ENCODE measurements around the gene ZNF526. TPM values are rescaled to one million over a fixed set of nuclear protein-coding genes. Genes with fewer than 3 reads are reported as not detected.

ZNF526 gene
- total RNA-seq, 2 donors from 2014 or later: 7.9 to 10.3 TPM

- H3K9me3 ChIP-seq: peaks cover 3% of the 10 kb centered on the region
- no peaks in the 10 kb centered on the region for H3K36me3 ChIP-seq
- H3K4me1 ChIP-seq (ENCODE audit: control insufficient read depth in 1 of 2, low read depth in 2 of 2): no peaks in the 10 kb centered on the region
- TF ChIP-seq CTCF (IDR thresholded peaks at IDR 0.05): no peak
- no peak for ATAC-seq (ENCODE audit: insufficient number of reproducible peaks, low FRiP score, low read depth)
- H3K27ac ChIP-seq: no peak overlapping the region
- no peaks in the 10 kb centered on the region for H3K27me3 ChIP-seq (replicated peaks; ENCODE audit: insufficient read depth)
- H3K4me3 ChIP-seq: no peak overlapping the region
- no peak for DNase-seq (ENCODE audit: low spot score)
Observed at GRCh38 chr19:42188665-42189064, 31.4 kb upstream of the ZNF526 start.

DNA sequence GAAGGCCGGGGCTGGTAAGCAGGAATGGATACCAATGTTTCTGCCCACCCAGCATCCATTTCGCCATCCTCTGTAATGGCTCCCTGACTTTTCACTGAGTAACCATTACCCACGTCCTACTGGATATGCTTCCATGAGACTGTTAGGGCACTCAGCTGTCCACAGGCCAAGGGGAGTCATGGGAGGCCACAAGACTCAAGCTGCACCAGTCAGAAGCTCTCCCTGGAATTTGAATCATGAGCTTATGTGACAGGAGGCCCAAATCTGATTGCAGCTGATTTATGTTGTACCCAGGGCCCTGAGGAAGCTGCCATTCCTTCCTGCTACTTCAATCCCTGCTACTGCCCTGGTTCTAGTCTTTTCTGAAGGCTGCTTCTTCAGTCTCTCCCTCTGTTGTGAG is 31.0 kb upstream of the ZNF526 start:
- ATAC-seq (ENCODE audit: insufficient number of reproducible peaks, low FRiP score, low read depth) (no peak), DNase-seq (ENCODE audit: low spot score) (no peak)
- Histone ChIP-seq H3K4me1 (ENCODE audit: control insufficient read depth in 1 of 2, low read depth in 2 of 2) (no peaks in the 10 kb centered on the region), H3K27me3 (replicated peaks; ENCODE audit: insufficient read depth) (no peaks in the 10 kb centered on the region), H3K9me3 (peaks cover 3% of the 10 kb centered on the region), H3K4me3 (no peak overlapping the region), H3K36me3 (no peaks in the 10 kb centered on the region), H3K27ac (no peak overlapping the region)
- TF ChIP-seq CTCF (IDR thresholded peaks at IDR 0.05): no peak

DNA sequence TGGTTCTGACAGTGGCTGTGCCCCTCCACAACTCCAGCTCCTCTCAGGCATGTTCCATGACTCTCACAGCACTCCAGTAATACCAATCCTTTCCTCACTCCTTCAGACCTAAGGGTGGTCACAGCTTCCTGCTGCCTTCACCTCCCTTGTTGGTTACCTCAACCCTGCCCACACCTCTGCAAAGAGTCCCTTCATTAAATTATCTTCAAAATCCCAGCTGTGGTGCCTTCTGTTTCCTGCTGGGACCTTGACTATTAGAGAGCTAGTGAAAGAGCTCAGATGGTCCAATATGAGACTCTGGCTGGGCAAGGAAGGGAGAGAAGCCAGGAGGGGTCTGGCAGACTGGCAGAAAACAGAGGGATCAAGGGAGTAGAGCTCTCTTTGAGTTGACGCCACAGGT is 28.8 kb upstream of the ZNF526 start:
- no peak for TF ChIP-seq CTCF (IDR thresholded peaks at IDR 0.05)
- ATAC-seq (ENCODE audit: insufficient number of reproducible peaks, low FRiP score, low read depth): no peak

DNA sequence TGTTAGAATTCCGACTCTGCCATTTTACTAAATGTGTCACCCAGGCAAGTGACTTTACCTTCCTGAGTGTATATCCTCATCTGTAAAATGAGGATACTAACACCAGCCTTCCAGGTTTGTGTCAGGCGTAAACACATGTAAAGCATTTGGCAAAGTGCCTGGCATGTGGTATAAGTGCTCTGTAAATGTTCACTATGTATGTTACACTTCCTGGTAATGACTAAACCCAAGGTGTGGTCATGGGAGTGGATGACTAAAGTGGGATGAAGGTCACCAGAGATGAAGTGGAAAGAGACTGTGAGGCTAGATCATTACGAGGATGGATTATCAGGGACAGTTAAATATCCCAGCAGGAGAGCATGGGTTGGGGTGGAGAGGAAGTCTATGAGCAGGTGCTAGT is 28.3 kb upstream of the ZNF526 start:
- H3K9me3 ChIP-seq: peaks cover 3% of the 10 kb centered on the region
- ATAC-seq (ENCODE audit: insufficient number of reproducible peaks, low FRiP score, low read depth): no peak
- no peak for TF ChIP-seq CTCF (IDR thresholded peaks at IDR 0.05)

More for the DNA sequence above, 28.8 kb upstream of the ZNF526 start:
- Histone ChIP-seq H3K4me1 (ENCODE audit: control insufficient read depth in 1 of 2, low read depth in 2 of 2) (no peaks in the 10 kb centered on the region), H3K36me3 (no peaks in the 10 kb centered on the region), H3K9me3 (peaks cover 3% of the 10 kb centered on the region), H3K4me3 (no peak overlapping the region), H3K27me3 (replicated peaks; ENCODE audit: insufficient read depth) (no peaks in the 10 kb centered on the region), H3K27ac (no peak overlapping the region)
- DNase-seq (ENCODE audit: low spot score): no peak

DNA sequence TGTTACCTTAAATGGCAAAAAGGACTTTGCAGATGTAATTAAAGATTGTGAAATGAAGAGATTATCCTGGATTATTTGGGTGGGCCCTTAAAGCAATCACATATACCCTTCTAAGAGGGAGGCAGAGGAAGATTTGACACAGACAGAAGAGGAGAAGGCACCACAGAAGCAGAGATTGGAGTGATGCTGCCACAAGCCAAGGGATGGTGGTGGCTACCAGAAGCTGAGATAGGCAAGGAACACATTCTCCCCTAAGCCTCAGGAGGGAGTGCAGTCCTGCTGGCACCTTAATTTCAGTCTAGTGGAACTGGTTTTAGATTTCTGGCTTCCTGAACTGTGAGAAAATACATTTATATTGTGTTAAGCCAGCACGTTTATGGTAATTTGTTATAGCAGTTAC is 26.8 kb upstream of the ZNF526 start:
- ATAC-seq (ENCODE audit: insufficient number of reproducible peaks, low FRiP score, low read depth) (no peak), DNase-seq (ENCODE audit: low spot score) (no peak)
- H3K36me3 ChIP-seq: peaks cover 5% of the 10 kb centered on the region
- no peaks in the 10 kb centered on the region for H3K27me3 ChIP-seq (replicated peaks; ENCODE audit: insufficient read depth)
- no peak for TF ChIP-seq CTCF (IDR thresholded peaks at IDR 0.05)
- no peak overlapping the region for H3K27ac ChIP-seq
- H3K4me1 ChIP-seq (ENCODE audit: control insufficient read depth in 1 of 2, low read depth in 2 of 2): peaks cover 0 to 3% of the 10 kb centered on the region in 2 donors
- H3K4me3 ChIP-seq: no peak overlapping the region
- H3K9me3 ChIP-seq: peaks cover 3% of the 10 kb centered on the region

More for the DNA sequence above, 28.3 kb upstream of the ZNF526 start:
- Histone ChIP-seq H3K27ac (no peak overlapping the region), H3K36me3 (no peaks in the 10 kb centered on the region), H3K27me3 (replicated peaks; ENCODE audit: insufficient read depth) (no peaks in the 10 kb centered on the region), H3K4me3 (no peak overlapping the region), H3K4me1 (ENCODE audit: control insufficient read depth in 1 of 2, low read depth in 2 of 2) (no peaks in the 10 kb centered on the region)
- DNase-seq (ENCODE audit: low spot score): no peak
